Astrocyte of the spinal cord (primary cell): ENCODE results near the gene SLC26A9.

Experiments
- DNase-seq: peaks from one replicate; pipeline ENCODE4 v3.0.0; 2011; ENCODE audit warnings: low read depth, low spot score
- H3K4me3 ChIP-seq: 2 replicates; pipeline ENCODE4 v1.5.1; 2011; ENCODE audit warnings: low read depth, mild to moderate bottlenecking, low read length, moderate library complexity
- in situ Hi-C: cut with HindIII; loops from 2 replicates; pipeline ENCODE4 v1.10.0; 2017; ENCODE audit warnings: low sequenced_read_pairs
- TF ChIP-seq, protein P1 (sequence below): IDR thresholded peaks from 2 replicates; pipeline ENCODE4 v1.5.1; 2012; ENCODE audit warnings: low read depth, mild to moderate bottlenecking, low read length, inconsistent platforms

SLC26A9 gene

DNA sequence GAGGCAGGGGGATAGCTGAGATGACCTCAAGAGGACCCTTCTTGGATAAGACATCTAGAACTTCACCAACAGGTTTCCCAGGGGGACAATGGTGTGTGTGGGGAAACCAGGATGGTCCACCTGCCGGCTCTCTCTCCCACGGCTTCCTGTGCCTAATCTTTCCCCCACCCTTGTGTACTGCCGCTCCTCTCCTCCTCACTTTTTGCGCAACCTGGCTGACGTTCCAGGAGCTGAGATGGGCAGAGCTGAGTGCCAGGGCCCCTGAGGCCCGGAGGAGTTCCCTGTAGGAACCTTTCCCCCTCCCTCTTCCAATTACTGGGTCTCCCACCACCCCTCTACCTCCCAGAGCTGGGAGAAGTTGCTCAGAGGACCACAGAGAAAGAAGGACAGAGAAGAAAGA lies 6.9 kb downstream of the SLC26A9 start:
- in situ Hi-C loops: no loop called here
- DNase-seq: no peak
- H3K4me3 ChIP-seq: no peak overlapping the region
- TF ChIP-seq, protein P1, sequence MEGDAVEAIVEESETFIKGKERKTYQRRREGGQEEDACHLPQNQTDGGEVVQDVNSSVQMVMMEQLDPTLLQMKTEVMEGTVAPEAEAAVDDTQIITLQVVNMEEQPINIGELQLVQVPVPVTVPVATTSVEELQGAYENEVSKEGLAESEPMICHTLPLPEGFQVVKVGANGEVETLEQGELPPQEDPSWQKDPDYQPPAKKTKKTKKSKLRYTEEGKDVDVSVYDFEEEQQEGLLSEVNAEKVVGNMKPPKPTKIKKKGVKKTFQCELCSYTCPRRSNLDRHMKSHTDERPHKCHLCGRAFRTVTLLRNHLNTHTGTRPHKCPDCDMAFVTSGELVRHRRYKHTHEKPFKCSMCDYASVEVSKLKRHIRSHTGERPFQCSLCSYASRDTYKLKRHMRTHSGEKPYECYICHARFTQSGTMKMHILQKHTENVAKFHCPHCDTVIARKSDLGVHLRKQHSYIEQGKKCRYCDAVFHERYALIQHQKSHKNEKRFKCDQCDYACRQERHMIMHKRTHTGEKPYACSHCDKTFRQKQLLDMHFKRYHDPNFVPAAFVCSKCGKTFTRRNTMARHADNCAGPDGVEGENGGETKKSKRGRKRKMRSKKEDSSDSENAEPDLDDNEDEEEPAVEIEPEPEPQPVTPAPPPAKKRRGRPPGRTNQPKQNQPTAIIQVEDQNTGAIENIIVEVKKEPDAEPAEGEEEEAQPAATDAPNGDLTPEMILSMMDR: no peak

- no peak for DNase-seq
- in situ Hi-C loops: no loop called here
- TF ChIP-seq, protein P1: no peak
- no peak overlapping the region for H3K4me3 ChIP-seq
Measured at GRCh38 chr1:205935869-205936268, 7.4 kb downstream of the SLC26A9 start.

- DNase-seq: no peak
- TF ChIP-seq, protein P1: no peak
- in situ Hi-C loops: no loop called here
Measured at GRCh38 chr1:205934788-205935187, 8.5 kb downstream of the SLC26A9 start.

GRCh38 chr1:205933671-205934618 lies 9.3 kb downstream of the SLC26A9 start:
- TF ChIP-seq, protein P1: no peak
- H3K4me3 ChIP-seq: no peak overlapping the region
- DNase-seq: peak; percentile 77
- in situ Hi-C loops: no loop called here

More at GRCh38 chr1:205934788-205935187, 8.5 kb downstream of the SLC26A9 start:
- no peak overlapping the region for H3K4me3 ChIP-seq

DNA sequence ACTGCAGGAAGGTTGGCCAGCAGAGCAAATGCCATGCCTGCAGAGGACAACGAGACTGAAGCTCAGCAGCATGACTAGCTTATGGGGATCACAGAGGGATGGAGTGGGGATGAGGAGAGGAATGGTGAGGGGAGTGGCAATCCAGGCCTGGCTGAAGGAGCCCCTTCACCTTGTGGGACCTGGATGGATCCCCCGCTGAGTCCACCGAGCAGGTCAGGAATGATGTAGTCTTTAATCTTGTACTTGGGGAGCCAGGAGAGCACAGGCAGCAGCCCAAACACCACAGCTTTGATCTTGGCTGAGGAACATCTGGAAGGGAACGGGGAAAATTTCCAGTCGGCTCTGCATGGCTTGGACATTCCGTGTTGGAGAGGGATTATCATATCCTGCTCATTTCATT lies 10.5 kb downstream of the SLC26A9 start:
- in situ Hi-C loops: no loop called here

DNA sequence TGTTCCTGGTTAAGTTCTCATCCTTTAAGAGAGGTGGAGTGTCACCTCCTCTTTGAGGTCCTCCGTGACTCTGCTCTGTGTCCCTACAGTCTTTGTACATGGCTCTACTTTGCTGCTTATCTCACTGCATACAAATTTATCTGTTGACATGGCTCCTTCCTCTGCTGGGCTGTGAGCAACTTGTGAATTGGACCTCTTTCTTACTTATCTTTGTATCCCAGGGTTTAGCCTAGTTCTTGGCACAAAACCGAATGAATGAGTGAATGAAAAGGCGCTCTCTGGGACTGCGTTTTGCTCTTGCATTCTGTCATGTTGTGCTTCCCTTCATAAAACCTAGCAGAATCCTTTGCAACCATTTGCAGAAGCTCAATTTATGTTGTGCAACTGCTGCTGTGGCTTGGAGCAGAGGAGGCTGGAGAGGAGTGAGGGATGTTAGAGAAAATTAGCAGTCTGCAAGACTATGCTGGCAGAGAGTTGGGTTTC lies 12.4 kb downstream of the SLC26A9 start:
- in situ Hi-C loops: no loop called here
- H3K4me3 ChIP-seq: no peak overlapping the region
- no peak for DNase-seq
- TF ChIP-seq, protein P1: no peak

More for the DNA sequence above, 10.5 kb downstream of the SLC26A9 start:
- DNase-seq: no peak
- TF ChIP-seq, protein P1: no peak
- no peak overlapping the region for H3K4me3 ChIP-seq
